GM19438 (cell line): Measurements from ENCODE around the gene RGL3.
A peak's percentile ranks its signal among the peaks of the same experiment; 100 is the strongest.
"Not testable (repeated sequence)": the region's sequence is repeated elsewhere in the genome, so short reads cannot be mapped to it uniquely, and the experiment has no call there.

Source experiments
- ATAC-seq: cut with Tn5 transposase; IDR thresholded peaks from one replicate; pipeline ENCODE4 v1.9.1; 2021; ENCODE audit warnings: low read depth; ENCODE audit not compliant: unreplicated experiment

The RGL3 gene

GRCh38 chr19:11364296-11364904 is 54.7 kb downstream of the RGL3 start:
- no peak for ATAC-seq

- ATAC-seq = no peak
These were observed 55.2 kb downstream of the RGL3 start for GRCh38 chr19:11363881-11364280.

- no peak for ATAC-seq
These were observed 57.1 kb downstream of the RGL3 start for GRCh38 chr19:11361771-11362731.

GRCh38 chr19:11361037-11361770 is 57.9 kb downstream of the RGL3 start:
- ATAC-seq = no peak

- ATAC-seq = no peak
These were observed 59.7 kb downstream of the RGL3 start for GRCh38 chr19:11359421-11359820.

GRCh38 chr19:11356676-11357550 is 62.2 kb downstream of the RGL3 start:
- no peak for ATAC-seq

GRCh38 chr19:11356074-11356397 is 63.1 kb downstream of the RGL3 start:
- no peak for ATAC-seq

- ATAC-seq = peak; percentile 83
These were observed 63.7 kb downstream of the RGL3 start, which contains the start of gene PLPPR2 for GRCh38 chr19:11355160-11356073. PLPPR2 (plus strand) TSS chr19:11355432; CDS start chr19:11357674, 2,242 bp downstream.

GRCh38 chr19:11354102-11354501 is 65.0 kb downstream of the RGL3 start:
- ATAC-seq = not testable (repeated sequence)

- no peak for ATAC-seq
These were observed 69.9 kb downstream of the RGL3 start for GRCh38 chr19:11349171-11349570.

- ATAC-seq = no peak
These were observed 71.5 kb downstream of the RGL3 start for GRCh38 chr19:11347546-11348039.

GRCh38 chr19:11346104-11346940 is 72.8 kb downstream of the RGL3 start, which contains the start of the genes CCDC159 and TMEM205:
CCDC159 (plus strand) TSS chr19:11346519; CDS start chr19:11346607, 88 bp downstream.
TMEM205 (minus strand) TSS chr19:11346268; CDS start chr19:11345619, 649 bp downstream.
- peak; percentile 80 for ATAC-seq

- no peak for ATAC-seq
These were observed 73.9 kb downstream of the RGL3 start for GRCh38 chr19:11345122-11345803.
